ENCODE results near the gene KDM1B.

KDM1B gene, protein sequence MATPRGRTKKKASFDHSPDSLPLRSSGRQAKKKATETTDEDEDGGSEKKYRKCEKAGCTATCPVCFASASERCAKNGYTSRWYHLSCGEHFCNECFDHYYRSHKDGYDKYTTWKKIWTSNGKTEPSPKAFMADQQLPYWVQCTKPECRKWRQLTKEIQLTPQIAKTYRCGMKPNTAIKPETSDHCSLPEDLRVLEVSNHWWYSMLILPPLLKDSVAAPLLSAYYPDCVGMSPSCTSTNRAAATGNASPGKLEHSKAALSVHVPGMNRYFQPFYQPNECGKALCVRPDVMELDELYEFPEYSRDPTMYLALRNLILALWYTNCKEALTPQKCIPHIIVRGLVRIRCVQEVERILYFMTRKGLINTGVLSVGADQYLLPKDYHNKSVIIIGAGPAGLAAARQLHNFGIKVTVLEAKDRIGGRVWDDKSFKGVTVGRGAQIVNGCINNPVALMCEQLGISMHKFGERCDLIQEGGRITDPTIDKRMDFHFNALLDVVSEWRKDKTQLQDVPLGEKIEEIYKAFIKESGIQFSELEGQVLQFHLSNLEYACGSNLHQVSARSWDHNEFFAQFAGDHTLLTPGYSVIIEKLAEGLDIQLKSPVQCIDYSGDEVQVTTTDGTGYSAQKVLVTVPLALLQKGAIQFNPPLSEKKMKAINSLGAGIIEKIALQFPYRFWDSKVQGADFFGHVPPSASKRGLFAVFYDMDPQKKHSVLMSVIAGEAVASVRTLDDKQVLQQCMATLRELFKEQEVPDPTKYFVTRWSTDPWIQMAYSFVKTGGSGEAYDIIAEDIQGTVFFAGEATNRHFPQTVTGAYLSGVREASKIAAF

DNA sequence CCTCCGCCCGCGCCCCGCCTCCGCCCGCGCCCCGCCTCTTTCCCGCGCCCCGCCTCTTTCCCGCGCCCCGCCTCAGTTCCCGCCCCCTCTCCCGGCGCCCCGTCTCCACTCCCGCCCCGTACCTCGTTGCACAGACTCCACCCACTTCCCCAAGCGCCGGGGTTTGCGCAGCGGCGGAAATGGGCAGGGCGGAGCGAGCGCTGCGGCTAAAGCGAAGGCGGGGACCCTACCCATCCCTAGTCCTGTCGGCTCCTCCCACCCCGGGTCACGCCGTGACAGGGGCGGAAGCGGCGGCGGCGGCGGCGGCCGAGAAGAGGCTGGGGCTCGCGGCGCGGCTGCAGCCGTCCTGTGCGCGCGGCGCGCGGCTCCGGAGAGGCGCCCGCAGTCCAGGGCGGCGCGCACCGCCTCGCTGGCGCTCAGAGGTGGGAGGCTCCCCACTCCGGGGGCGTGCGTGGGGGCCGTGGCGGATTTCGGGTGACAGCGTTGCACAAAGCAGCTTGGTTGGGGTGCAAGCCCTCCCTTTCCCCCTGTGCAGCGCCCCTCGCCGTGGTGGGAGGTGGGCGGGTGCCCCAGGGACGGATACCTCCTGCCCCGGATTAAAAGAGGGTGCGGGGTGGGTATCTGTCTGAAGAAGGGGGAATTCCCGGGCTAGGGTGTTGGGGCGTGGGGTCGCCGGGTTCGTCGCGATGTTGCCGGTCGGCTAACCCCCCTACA is at the start of gene KDM1B:
TSS of gene KDM1B (plus strand) at position 273 of the 714 bp plus-strand sequence. CDS start 4,474 bp downstream, outside the sequence.
- peak; percentile 95 for DNase-seq (ENCODE audit: low read depth)

DNA sequence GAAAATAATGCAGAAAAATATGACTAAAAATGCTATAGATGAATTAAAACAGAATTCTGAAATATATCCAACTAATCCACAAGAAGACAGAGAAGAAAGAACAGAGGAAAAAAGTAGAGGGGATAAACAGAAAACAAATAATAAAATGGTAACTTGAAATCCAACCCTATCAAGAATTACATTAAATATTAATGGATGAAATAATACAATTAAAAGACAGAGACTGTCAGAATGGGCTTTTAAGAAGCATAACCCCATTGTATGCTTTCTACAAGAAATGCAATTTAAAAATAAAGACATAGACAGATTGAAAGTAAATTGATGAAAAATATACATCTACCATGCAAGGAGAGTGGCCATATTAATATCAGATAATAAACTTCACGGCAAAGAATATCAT is 48.2 kb upstream of the KDM1B start:
- no peak for DNase-seq (ENCODE audit: low read depth)

GRCh38 chr6:18110162-18110561 is 45.1 kb upstream of the KDM1B start:
- no peak for DNase-seq (ENCODE audit: low read depth)

DNA sequence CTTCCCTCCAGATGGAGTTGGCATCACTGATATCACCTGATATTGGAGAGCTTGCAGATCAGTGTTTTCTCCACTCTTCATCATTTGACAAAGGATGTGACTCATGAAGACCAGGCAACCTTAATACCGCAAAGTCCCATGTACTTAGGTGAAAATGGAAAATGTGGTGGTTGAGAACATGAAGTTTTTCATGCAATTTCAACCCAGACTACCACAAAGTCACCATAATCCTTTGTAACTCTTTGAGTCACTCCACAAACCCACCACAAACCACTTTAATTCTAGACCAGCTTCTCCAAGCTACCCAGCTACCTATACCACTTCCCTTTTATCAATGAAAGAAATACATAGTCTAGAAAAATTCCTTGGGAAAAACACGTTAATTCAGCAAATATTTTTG is 39.9 kb upstream of the KDM1B start:
- no peak for DNase-seq (ENCODE audit: low read depth)

GRCh38 chr6:18117136-18117535 is 38.1 kb upstream of the KDM1B start:
- DNase-seq (ENCODE audit: low read depth) = no peak

- DNase-seq (ENCODE audit: low read depth) = no peak
Measured at GRCh38 chr6:18118330-18118729, 36.9 kb upstream of the KDM1B start.

GRCh38 chr6:18119236-18119635 is 36.0 kb upstream of the KDM1B start:
- DNase-seq (ENCODE audit: low read depth) = no peak

DNA sequence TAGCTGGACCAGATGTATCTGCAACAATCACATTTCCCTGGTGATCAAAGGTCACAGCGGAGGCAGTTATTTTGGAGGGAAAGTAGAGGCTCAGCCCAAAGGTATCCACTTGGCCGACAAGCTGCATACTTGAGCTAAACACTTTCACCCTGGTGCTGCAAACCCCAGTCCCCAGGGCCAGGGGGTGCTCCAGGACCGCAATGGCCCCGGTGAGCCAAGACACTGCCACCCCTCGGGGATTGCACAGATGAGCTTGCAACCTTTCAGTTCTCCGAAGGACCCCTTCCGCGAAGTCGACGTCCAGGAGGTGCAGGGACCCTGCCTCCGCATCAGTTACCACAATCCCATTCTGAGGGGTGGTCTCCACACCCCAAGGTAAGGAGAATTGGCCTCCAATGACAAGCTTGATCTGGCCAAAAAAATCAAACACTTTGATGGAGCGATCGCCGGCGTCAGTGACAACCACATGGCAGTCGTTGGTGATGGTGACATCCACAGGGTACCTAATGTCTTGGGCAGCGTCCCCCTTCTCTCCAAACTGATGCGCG is 33.6 kb upstream of the KDM1B start:
- DNase-seq (ENCODE audit: low read depth) = no peak

DNA sequence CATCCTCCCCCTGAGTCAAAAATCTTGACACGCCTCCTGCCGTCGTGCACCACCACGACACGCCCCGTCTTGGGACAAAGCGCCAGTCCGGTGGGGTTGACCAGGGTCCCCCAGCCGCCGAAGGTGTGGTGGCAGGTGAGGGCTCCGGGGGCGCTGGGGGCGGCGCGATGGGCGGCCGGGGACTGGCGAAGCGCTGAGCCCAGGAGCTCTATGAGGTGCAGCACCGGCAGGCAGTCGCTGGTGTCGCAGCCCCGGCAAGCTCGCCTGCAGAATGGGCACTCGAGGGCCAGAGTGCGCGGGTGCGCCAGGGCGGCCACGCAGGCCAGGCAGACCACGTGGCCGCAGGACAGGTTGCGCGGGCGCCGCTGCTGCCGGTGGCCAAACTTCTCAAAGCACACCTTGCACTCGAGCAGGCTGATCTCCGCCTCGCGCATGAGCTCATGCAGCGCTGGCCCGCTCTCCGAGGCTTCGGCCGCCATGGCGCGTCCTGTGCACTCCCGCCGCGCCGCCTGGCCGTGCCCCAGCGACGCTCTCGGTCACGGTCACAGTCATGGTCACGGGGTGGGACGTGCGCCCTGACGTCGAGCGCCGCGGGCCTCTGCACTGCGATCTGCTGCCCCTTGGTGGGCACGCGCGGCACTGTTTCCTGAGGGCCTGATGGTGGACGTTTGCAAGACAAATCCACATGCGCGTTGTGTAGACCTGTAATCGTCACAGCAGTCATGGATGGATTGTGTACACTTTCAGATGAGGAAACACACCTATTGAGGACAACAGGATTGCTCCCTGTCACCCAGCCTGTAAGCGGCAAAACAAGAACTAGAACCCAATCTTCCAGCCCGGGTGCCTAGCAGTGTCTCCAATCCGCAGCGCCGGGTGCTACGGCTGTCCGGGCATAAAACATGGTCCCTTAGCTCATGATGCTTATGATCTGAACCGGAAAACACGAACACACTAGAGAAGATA is 32.8 kb upstream of the KDM1B start, which contains the start of gene NHLRC1:
TSS of gene NHLRC1 (minus strand) at position 550 of the 966 bp plus-strand sequence. CDS start at position 479, 71 bp downstream.
- peak; percentile 75 for DNase-seq (ENCODE audit: low read depth)

DNA sequence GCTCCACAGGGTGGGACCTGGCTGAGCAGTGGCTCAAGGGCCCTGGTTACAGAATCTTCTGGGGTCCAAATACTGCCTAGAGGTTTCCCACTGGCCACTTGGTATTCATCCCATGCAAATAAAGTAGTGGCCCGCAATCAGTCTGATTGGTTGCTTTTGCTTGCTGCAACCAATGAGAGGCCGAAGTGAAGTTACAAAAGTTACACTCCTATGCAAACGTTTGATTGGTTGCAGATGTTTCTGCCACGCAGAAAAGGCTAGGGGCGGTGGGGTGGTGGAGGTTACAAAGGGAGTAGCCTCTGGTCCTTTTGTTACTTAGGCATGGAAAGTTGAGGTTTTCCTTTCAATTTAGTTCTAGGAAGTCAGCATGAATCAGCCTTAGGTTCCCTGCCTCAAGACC is 29.1 kb upstream of the KDM1B start:
- DNase-seq (ENCODE audit: low read depth) = no peak

DNA sequence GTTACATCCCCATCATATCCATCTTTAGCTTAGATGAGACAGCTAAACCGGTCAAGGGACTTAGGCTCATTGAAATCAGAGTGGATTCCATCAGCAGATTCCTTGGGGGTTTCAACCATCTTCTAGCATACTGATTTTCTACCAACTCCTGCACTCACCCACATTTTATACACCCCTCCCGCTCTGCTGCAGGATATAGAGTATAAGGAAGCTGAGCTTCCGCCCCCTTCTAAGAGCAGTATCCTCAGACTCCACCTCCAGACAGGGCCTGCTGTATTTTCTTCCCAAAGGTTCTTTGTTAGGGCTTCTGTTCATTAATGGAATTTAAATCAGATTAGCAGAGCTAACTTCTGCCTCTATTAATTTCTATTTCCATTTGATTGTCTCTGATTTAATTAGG is 22.9 kb upstream of the KDM1B start:
- no peak for DNase-seq (ENCODE audit: low read depth)

DNA sequence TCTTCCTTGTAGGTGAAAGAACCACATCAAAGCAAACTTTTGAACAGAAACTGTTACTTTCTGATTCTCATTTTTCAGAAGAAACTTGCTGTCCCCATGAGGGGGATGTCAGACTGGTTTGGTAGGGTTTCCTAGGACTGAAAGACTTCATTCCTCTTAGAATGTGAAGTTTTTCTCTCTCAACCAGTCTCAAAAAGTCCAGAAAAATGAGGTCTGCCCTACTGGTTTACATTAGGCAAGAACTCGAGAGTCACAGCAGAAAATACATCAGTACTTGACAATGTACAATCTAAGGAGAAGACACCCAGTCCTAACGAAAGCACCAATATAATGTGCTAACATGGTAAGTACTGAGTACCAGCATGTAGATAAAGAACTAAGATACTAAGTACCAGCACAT is 20.1 kb upstream of the KDM1B start:
- no peak for DNase-seq (ENCODE audit: low read depth)

GRCh38 chr6:18136260-18136659 is 19.0 kb upstream of the KDM1B start:
- no peak for DNase-seq (ENCODE audit: low read depth)

GRCh38 chr6:18138906-18139305 is 16.3 kb upstream of the KDM1B start:
- DNase-seq (ENCODE audit: low read depth) = no peak

DNA sequence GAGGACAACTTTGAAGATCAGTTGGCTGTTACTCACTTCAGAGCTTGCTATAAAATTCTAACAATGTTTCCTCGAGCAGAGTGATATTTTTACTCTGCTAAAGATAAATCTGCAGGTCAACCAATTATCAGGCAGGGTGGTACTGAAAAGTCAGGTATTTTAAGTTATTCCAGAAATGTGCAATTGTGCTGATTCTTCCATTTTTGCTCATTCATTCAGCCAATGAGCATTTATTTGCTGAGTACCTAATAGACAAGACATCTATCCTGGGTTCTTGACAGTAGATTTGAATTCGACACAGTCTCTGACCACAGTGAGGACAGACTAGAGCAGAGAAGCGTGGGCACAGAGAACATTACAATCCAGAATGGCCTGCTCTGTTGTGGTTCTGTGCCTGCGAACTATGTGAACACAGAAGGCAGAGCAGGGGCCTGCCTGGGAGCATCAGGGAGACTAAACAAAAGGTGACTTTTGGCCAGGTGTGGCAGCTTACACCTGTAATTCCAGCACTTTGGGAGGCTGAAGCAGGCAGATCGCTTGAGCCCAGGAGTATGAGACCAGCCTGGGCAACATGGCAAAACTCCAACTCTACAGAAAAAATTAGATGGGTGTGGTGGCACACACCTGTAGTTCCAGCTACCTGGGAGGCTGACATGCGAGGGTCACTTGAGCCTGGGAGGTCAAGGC is 15.1 kb upstream of the KDM1B start:
- no peak for DNase-seq (ENCODE audit: low read depth)

DNA sequence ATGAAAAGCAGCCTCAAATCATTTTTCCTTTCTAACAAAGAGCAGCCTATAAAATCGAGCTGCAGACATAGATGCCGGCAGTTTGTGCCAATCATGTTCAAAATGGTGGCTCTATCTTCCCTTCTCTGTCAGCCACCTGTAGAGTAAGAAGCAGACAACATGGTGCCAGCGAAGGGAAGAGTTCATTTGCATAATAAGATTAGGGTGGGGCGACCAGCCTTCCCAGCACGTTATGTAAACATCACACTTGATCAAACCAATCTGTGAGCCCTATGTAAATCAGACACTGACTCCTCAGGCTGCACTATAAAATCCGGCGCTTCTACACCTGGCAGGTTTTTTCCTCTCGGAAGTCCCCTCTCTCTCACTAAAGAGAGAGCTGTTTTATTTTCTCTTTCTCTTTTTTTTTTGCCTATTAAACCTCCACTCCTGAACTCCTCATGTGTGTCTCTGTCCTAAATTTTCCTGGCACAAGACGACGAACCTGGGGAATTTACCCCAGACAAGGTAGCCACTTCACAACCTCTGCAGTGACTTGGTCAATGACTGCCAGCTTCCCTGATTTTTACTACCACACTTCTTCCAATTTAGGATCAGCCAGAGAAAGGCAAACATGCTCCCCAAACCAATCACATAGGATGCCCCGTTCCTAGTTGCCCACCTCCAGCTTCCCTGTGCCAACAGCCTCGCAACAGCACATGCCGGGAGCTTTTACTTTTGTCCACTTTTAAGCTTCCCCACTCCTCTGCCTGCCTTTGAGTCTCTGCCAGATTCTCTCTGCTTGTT is 13.2 kb upstream of the KDM1B start:
- DNase-seq (ENCODE audit: low read depth) = no peak

GRCh38 chr6:18142591-18142861 is 12.7 kb upstream of the KDM1B start:
- no peak for DNase-seq (ENCODE audit: low read depth)

GRCh38 chr6:18147160-18147559 is 8.1 kb upstream of the KDM1B start:
- DNase-seq (ENCODE audit: low read depth) = no peak

GRCh38 chr6:18147616-18148015 is 7.6 kb upstream of the KDM1B start:
- no peak for DNase-seq (ENCODE audit: low read depth)
